H1 (cell line): ENCODE results near the gene PRRX1. TPM values are rescaled to one million over a fixed set of nuclear protein-coding genes. Genes with fewer than 3 reads are reported as not detected.

Experiments used
- CTCF ChIA-PET: fragments of 300-600 bp; sonication (Branson Sonifier 250); formaldehyde crosslinking; loops from one replicate; lab custom pipeline; 2021; ENCODE audit not compliant: partially characterized antibody; lab: Charles Lee
- POLR2A ChIA-PET: fragments of 300-600 bp; sonication (Branson Sonifier 250); formaldehyde crosslinking; loops from one replicate; lab custom pipeline; 2021; ENCODE audit warnings: inconsistent platforms; ENCODE audit not compliant: partially characterized antibody; lab: Charles Lee
- DNase-seq, 2 experiments: peaks; one replicate each; pipeline versions ENCODE4 v3.0.0 to v3.0.0-alpha.2; 2010 to 2022; ENCODE audit warnings: low spot score in 2 of 2, low read depth in 1 of 2, mixed read lengths in 1 of 2
- FAIRE-seq: peaks from 2 replicates; lab custom pipeline; 2011; peaks lifted over from hg19 to GRCh38; lab: Jason Lieb, UNC
- H2AFZ ChIP-seq: 2 replicates; pipeline ENCODE4 v1.8.1; 2012; ENCODE audit warnings: low read length, inconsistent platforms
- H2AK5ac ChIP-seq: 2 replicates; pipeline ENCODE4 v1.6.1; 2013; ENCODE audit warnings: low read depth, low read length
- H2BK120ac ChIP-seq: replicated peaks from 2 replicates; pipeline ENCODE3; 2013; ENCODE audit warnings: low read depth, low read length, inconsistent platforms
- H2BK12ac ChIP-seq: 2 replicates; pipeline ENCODE4 v1.6.1; 2013; ENCODE audit warnings: low read depth, low read length
- H2BK15ac ChIP-seq: 2 replicates; pipeline ENCODE4 v1.6.1; 2013; ENCODE audit warnings: low read length
- H2BK20ac ChIP-seq: 2 replicates; pipeline ENCODE4 v1.6.1; 2013; ENCODE audit warnings: low read length
- H2BK5ac ChIP-seq: 2 replicates; pipeline ENCODE4 v1.6.1; 2013; ENCODE audit warnings: low read depth, low read length
- H3K14ac ChIP-seq: 2 replicates; pipeline ENCODE4 v1.6.1; 2013; ENCODE audit warnings: inconsistent platforms; ENCODE audit not compliant: insufficient read length
- H3K18ac ChIP-seq: 2 replicates; pipeline ENCODE4 v1.6.1; 2013; ENCODE audit warnings: low read length; ENCODE audit errors: extremely low read depth
- H3K23ac ChIP-seq: 2 replicates; pipeline ENCODE4 v1.6.1; 2013; ENCODE audit warnings: inconsistent platforms; ENCODE audit not compliant: insufficient read length
- H3K23me2 ChIP-seq: 2 replicates; pipeline ENCODE4 v1.6.1; 2013; ENCODE audit warnings: low read depth, low read length
- H3K27ac ChIP-seq: 2 replicates; pipeline ENCODE4 v1.6.1; 2011; ENCODE audit warnings: low read depth, low read length, inconsistent platforms
- H3K27me3 ChIP-seq, 4 experiments: replicated peaks in 1 of 4; 1 replicate in 1 of 4; 2 replicates in 3 of 4; pipeline versions ENCODE4 v1.6.1 to v1.8.1; 2011 to 2013; ENCODE audit warnings: low read length in 3 of 4, mild to moderate bottlenecking in 3 of 4, inconsistent platforms in 2 of 4, mixed read lengths in 2 of 4, moderate library complexity in 1 of 4; ENCODE audit not compliant: control insufficient read depth in 3 of 4, insufficient read depth in 3 of 4; ENCODE audit errors: extremely low read depth in 1 of 4
- H3K36me3 ChIP-seq, 4 experiments: 2 replicates each; pipeline versions ENCODE4 v1.6.1 to v1.8.1; 2011 to 2013; ENCODE audit warnings: mild to moderate bottlenecking in 4 of 4, low read length in 3 of 4, moderate library complexity in 2 of 4, control low read depth in 1 of 4, inconsistent platforms in 1 of 4; ENCODE audit not compliant: insufficient read depth in 4 of 4, control insufficient read depth in 2 of 4
- H3K4ac ChIP-seq: replicated peaks from 2 replicates; pipeline ENCODE3; 2013; ENCODE audit warnings: low read length, low read depth, mixed read lengths, inconsistent platforms; ENCODE audit not compliant: insufficient read length
- H3K4me1 ChIP-seq, 4 experiments: replicated peaks in 1 of 4; 1 replicate in 1 of 4; 2 replicates in 3 of 4; pipeline versions ENCODE4 v1.6.1 to v1.8.1; 2011 to 2013; ENCODE audit warnings: low read length in 3 of 4, inconsistent platforms in 2 of 4, mixed read lengths in 1 of 4; ENCODE audit not compliant: insufficient read depth in 4 of 4, control insufficient read depth in 3 of 4
- H3K4me2 ChIP-seq, 2 experiments: 2 replicates each; pipeline versions ENCODE4 v1.6.1 to v1.8.1; 2011 to 2013; ENCODE audit warnings: low read depth in 2 of 2, low read length in 2 of 2, control low read depth in 1 of 2, inconsistent platforms in 1 of 2, mild to moderate bottlenecking in 1 of 2; ENCODE audit not compliant: insufficient read depth in 1 of 2
- H3K4me3 ChIP-seq, 4 experiments: fragments of 200-600, 300-600 bp in 1 of 4; sonication (generic), shearing (Covaris generic), sonication (Bioruptor Twin) in 1 of 4; 2 replicates each; pipeline versions ENCODE4 v1.5.1 to v1.8.1; 2011 to 2016; ENCODE audit warnings: low read length in 4 of 4, low read depth in 3 of 4, control low read depth in 2 of 4, inconsistent platforms in 2 of 4, mild to moderate bottlenecking in 2 of 4, mixed read lengths in 1 of 4, moderate library complexity in 1 of 4; ENCODE audit not compliant: insufficient read depth in 2 of 4; ENCODE audit errors: extremely low read depth in 1 of 4
- H3K56ac ChIP-seq: replicated peaks from 2 replicates; pipeline ENCODE3; 2013; ENCODE audit warnings: low read depth, mild to moderate bottlenecking, mixed read lengths, low read length, inconsistent platforms; ENCODE audit not compliant: insufficient read length
- H3K79me1 ChIP-seq: 2 replicates; pipeline ENCODE4 v1.6.1; 2013; ENCODE audit warnings: low read depth, low read length, control low read depth
- H3K79me2 ChIP-seq, 2 experiments: 2 replicates each; pipeline versions ENCODE4 v1.6.1 to v1.8.1; 2012 to 2013; ENCODE audit warnings: low read length in 2 of 2, mild to moderate bottlenecking in 2 of 2, inconsistent platforms in 1 of 2; ENCODE audit not compliant: insufficient read depth in 2 of 2, control insufficient read depth in 1 of 2
- H3K9ac ChIP-seq, 4 experiments: replicated peaks in 1 of 4; 1 replicate in 1 of 4; 2 replicates in 3 of 4; pipeline versions ENCODE4 v1.6.1 to v1.8.1; 2011 to 2013; ENCODE audit warnings: low read depth in 3 of 4, low read length in 3 of 4, control low read depth in 2 of 4, mild to moderate bottlenecking in 2 of 4, moderate library complexity in 2 of 4, inconsistent platforms in 1 of 4; ENCODE audit errors: extremely low read depth in 1 of 4
- H3K9me3 ChIP-seq, 2 experiments: 2 replicates each; pipeline versions ENCODE4 v1.6.1 to v1.8.1; 2012 to 2013; ENCODE audit warnings: mild to moderate bottlenecking in 2 of 2, moderate library complexity in 2 of 2, control low read depth in 1 of 2, inconsistent platforms in 1 of 2, low read depth in 1 of 2, low read length in 1 of 2, mixed read lengths in 1 of 2; ENCODE audit not compliant: insufficient read depth in 2 of 2
- H4K20me1 ChIP-seq, 2 experiments: replicated peaks in 1 of 2; 2 replicates each; pipeline versions ENCODE3 to v1.8.1; 2011 to 2013; ENCODE audit warnings: inconsistent platforms in 2 of 2, low read length in 2 of 2, mild to moderate bottlenecking in 1 of 2; ENCODE audit not compliant: insufficient read depth in 2 of 2, control insufficient read depth in 1 of 2
- H4K5ac ChIP-seq: 2 replicates; pipeline ENCODE4 v1.6.1; 2013; ENCODE audit warnings: low read length, low read depth, mixed read lengths, inconsistent platforms; ENCODE audit not compliant: insufficient read length
- H4K8ac ChIP-seq: 2 replicates; pipeline ENCODE4 v1.8.0; 2013; ENCODE audit warnings: mild to moderate bottlenecking, moderate library complexity, low read length, inconsistent platforms; ENCODE audit not compliant: insufficient read depth; ENCODE audit errors: extremely low read depth
- H4K91ac ChIP-seq: replicated peaks from 2 replicates; pipeline ENCODE3; 2013; ENCODE audit warnings: low read length, mixed read lengths, inconsistent platforms; ENCODE audit not compliant: insufficient read length
- BACH1 ChIP-seq: IDR thresholded peaks from 2 replicates; pipeline ENCODE4 v1.6.1; 2012; ENCODE audit warnings: low read length, improper control_type of control experiment
- CBX8 ChIP-seq: fragments of 300-800, 300-1000 bp; sonication (generic); IDR thresholded peaks from 2 replicates; pipeline ENCODE4 v1.7.1; 2016; ENCODE audit warnings: low read depth, low read length, borderline replicate concordance
- CREB1 ChIP-seq: IDR thresholded peaks from 2 replicates; pipeline ENCODE4 v1.6.1; 2012; ENCODE audit warnings: inconsistent platforms
- CTBP2 ChIP-seq: IDR thresholded peaks from 2 replicates; pipeline ENCODE4 v1.7.0; 2011; ENCODE audit warnings: borderline replicate concordance, mild to moderate bottlenecking, moderate library complexity, mixed read lengths, low read length; ENCODE audit not compliant: insufficient read depth, insufficient read length
- NRF1 ChIP-seq: IDR thresholded peaks from 2 replicates; pipeline ENCODE4 v1.6.1; 2011; ENCODE audit warnings: mild to moderate bottlenecking, low read depth, low read length, improper control_type of control experiment
- RNF2 ChIP-seq: fragments of 200-900, 300-1000 bp; sonication (generic); IDR thresholded peaks from 2 replicates; pipeline ENCODE4 v1.7.1; 2016; ENCODE audit warnings: borderline replicate concordance, low read depth, mild to moderate bottlenecking, antibody characterized with exemption, low read length; ENCODE audit not compliant: poor library complexity, severe bottlenecking; ENCODE audit errors: missing control alignments
- SAP30 ChIP-seq: fragments of 300-600 bp; sonication (generic); IDR thresholded peaks from 2 replicates; pipeline ENCODE4 v1.7.1; 2012; ENCODE audit warnings: low read length, moderate library complexity, mild to moderate bottlenecking, inconsistent platforms; ENCODE audit not compliant: insufficient read depth, insufficient replicate concordance
- SP2 ChIP-seq: IDR thresholded peaks from 2 replicates; pipeline ENCODE4 v1.6.1; 2012; ENCODE audit warnings: mild to moderate bottlenecking, low read length, inconsistent platforms
- SUZ12 ChIP-seq: fragments of 200-600 bp; sonication (generic); IDR thresholded peaks from 2 replicates; pipeline ENCODE4 v1.6.1; 2012; ENCODE audit warnings: mild to moderate bottlenecking, inconsistent platforms, low read length, moderate library complexity, mixed read lengths
- WGBS, 2 experiments: shearing (Covaris generic) in 1 of 2; methylation state at CpG; one replicate each; pipeline versions ENCODE4 v1.1.6 to v1.1.7; 2013 to 2015; ENCODE audit warnings: low lambda C conversion rate in 2 of 2, mixed read lengths in 2 of 2, inconsistent platforms in 1 of 2, low coverage in 1 of 2, missing lambda C conversion rate in 1 of 2; ENCODE audit not compliant: insufficient replicate concordance in 2 of 2, insufficient coverage in 1 of 2, insufficient read length in 1 of 2; ENCODE audit errors: extremely low coverage in 1 of 2, missing lambda C conversion rate in 1 of 2; 5-methylcytosine and 5-hydroxymethylcytosine counted together
- polyA plus RNA-seq, 7 experiments: library from polyadenylated mRNA; depleted of rRNA in 3 of 7; stranded (reverse) in 5 of 7; unstranded in 2 of 7; fragments of >200 nt in 5 of 7; fragments of 200-250 nt in 2 of 7; gene quantifications; 1 replicate in 5 of 7; 2 replicates in 1 of 7; 4 replicates in 1 of 7; pipeline versions ENCODE4 v1.2.1 to v1.2.3, GENCODE V29; 2011 to 2013; ENCODE audit warnings: missing spikeins in 2 of 7, mixed read lengths in 2 of 7
- total RNA-seq: library from RNA; stranded (reverse); fragmentation: NEBNext Ultra II Directional; extraction: Animal tissue kit (Norgen Biotek cat#: 25700); gene quantifications from 2 replicates; pipeline ENCODE4 v1.2.1, GENCODE V29; 2021
- TF ChIP-seq, protein P1 (sequence below), 3 experiments: IDR thresholded peaks; 1 replicate in 2 of 3; 2 replicates in 1 of 3; pipeline versions ENCODE4 v1.5.1 to v1.6.1; 2011; ENCODE audit warnings: low read length in 3 of 3, mild to moderate bottlenecking in 3 of 3, inconsistent platforms in 2 of 3, low read depth in 1 of 3, moderate library complexity in 1 of 3; ENCODE audit not compliant: insufficient read depth in 1 of 3; ENCODE audit errors: control extremely low read depth in 1 of 3

The PRRX1 gene
- total and polyA plus RNA-seq, 2 of the 8 experiments (the other 6 are each of a cell fraction or from before 2014, with no cell fraction given): not detected

DNA sequence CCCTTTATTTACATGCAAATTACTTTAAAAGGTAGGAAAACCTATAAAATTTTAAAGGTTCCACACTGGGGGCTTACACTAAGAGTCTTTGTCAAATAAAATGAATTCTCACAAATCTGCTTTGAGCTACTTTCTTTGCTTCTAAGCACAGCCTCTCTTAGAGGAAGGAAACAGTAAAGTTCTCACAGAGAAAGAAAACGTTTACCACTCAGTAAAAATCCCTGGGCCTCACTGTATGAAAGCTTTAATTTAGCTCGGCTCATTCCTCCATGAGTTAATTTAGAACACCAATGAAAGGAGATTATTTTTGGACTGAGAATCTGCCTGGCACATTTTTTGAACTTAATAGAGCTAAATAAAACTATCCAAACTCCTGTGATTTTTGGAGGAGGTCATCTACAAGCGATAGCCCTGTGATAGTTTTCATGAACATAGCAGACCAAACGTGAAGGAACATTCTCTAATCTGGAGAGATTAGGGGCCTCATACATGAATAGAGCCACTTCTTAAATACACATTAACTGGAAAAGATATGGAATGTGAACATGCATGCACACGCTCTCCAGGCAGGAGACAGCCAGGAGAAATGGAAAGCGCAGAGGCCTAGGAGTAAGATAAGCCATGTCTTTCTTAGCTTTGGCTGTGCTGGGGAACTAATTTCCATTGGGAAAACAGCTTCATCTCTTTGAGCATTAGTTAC, 32.8 kb downstream of the PRRX1 start:
- Histone ChIP-seq H2BK5ac (no peak overlapping the region), H3K4me2 (no peak overlapping the region), H3K9ac (no peak overlapping the region), H2BK20ac (no peak overlapping the region), H3K4me1 (no peaks in the 10 kb centered on the region), H3K56ac (no peak overlapping the region), H2BK120ac (no peak overlapping the region), H3K27me3 (no peaks in the 10 kb centered on the region), H4K20me1 (no peaks in the 10 kb centered on the region), H2AK5ac (no peak overlapping the region), H3K23me2 (no peaks in the 10 kb centered on the region; the same call in 1 of the 2 replicates), H3K23ac (no peak overlapping the region), H4K91ac (no peak overlapping the region), H2BK12ac (no peak overlapping the region), H2AFZ (peak overlapping the region; percentile 42; the same call in 1 of the 2 replicates), H2BK15ac (no peak overlapping the region), H3K36me3 (no peaks in the 10 kb centered on the region), H3K27ac (no peak overlapping the region), H3K4ac (no peak overlapping the region), H4K8ac (no peak overlapping the region), H4K5ac (no peak overlapping the region), H3K4me3 (no peak overlapping the region), H3K79me2 (no peaks in the 10 kb centered on the region), H3K9me3 (no peaks in the 10 kb centered on the region), H3K79me1 (no peaks in the 10 kb centered on the region), H3K14ac (no peak overlapping the region), H3K18ac (no peak overlapping the region)
- WGBS, 2 experiments: 83% methylated on average over 6 of the region's 6 CpGs; no CpG with 5 or more reads in 1 of the 2 experiments
- ChIA-PET POLR2A (no interaction called here), CTCF (interaction anchor here (0.9 to 7.8 kb wide), 4 partner anchors 8 to 233 kb away, joined by 3 to 48 read pairs (median 5); no protein-coding TSS in a partner anchor)
- FAIRE-seq: no peak
- DNase-seq: no peak
- TF ChIP-seq SUZ12 (no peak), SAP30 (no peak), NRF1 (no peak), CREB1 (no peak), CTBP2 (no peak), CBX8 (no peak), BACH1 (no peak), RNF2 (no peak), SP2 (no peak)
- TF ChIP-seq, protein P1, sequence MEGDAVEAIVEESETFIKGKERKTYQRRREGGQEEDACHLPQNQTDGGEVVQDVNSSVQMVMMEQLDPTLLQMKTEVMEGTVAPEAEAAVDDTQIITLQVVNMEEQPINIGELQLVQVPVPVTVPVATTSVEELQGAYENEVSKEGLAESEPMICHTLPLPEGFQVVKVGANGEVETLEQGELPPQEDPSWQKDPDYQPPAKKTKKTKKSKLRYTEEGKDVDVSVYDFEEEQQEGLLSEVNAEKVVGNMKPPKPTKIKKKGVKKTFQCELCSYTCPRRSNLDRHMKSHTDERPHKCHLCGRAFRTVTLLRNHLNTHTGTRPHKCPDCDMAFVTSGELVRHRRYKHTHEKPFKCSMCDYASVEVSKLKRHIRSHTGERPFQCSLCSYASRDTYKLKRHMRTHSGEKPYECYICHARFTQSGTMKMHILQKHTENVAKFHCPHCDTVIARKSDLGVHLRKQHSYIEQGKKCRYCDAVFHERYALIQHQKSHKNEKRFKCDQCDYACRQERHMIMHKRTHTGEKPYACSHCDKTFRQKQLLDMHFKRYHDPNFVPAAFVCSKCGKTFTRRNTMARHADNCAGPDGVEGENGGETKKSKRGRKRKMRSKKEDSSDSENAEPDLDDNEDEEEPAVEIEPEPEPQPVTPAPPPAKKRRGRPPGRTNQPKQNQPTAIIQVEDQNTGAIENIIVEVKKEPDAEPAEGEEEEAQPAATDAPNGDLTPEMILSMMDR (IDR thresholded peaks at IDR 0.05; ENCODE audit: control extremely low read depth in 1 of 3, insufficient read depth in 1 of 3, low read depth in 1 of 3, low read length in 3 of 3): no peak
